ENCODE results near the gene POP7.
"Not testable (repeated sequence)": the region's sequence is repeated elsewhere in the genome, so short reads cannot be mapped to it uniquely, and the experiment has no call there.

Gene POP7

DNA sequence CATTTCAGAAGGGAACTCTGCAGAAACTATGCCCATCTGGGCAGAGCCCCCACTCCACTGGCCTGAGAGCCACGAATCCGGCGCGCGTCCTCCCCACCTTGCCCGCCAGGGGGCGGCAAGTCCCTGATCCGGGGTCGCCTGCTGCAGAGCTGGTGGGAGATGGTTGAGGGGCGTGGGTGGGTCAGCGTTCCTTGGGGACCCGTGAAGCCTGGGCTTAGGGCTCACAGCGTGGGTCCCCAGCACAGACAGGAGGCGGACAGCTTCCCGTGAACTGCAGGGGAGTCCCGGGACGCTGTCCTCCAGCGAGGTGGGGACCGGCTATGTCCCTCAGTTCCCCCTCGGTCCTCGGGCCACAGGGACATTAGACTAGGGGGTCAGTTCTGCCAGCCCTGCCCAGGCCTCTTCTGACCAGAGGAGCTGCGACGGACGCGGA is 585 bp upstream of the POP7 start:
- H3K27ac ChIP-seq (ENCODE audit: low read length): peak overlapping the region; percentile 85
- peak overlapping the region; percentile 72 to 92 for H3K4me3 ChIP-seq (ENCODE audit: low read depth in 1 of 2, low read length in 2 of 2)
- peaks cover 6 to 16% of the 10 kb centered on the region in 2 donors for H3K4me1 ChIP-seq (ENCODE audit: control insufficient read depth in 1 of 2, insufficient read depth in 2 of 2, low read length in 2 of 2)
- H3K36me3 ChIP-seq (ENCODE audit: control insufficient read depth in 1 of 2, insufficient read depth in 2 of 2, low read length in 2 of 2): peaks cover 0 to 4% of the 10 kb centered on the region in 2 donors
- H3K9me3 ChIP-seq (ENCODE audit: control insufficient read depth in 1 of 2, low read length in 2 of 2): no peaks in the 10 kb centered on the region
- H3K27me3 ChIP-seq (ENCODE audit: low read depth, low read length): no peaks in the 10 kb centered on the region

- Histone ChIP-seq H3K36me3 (ENCODE audit: control insufficient read depth in 1 of 2, insufficient read depth in 2 of 2, low read length in 2 of 2) (peaks cover 0 to 4% of the 10 kb centered on the region in 2 donors), H3K27me3 (ENCODE audit: low read depth, low read length) (no peaks in the 10 kb centered on the region), H3K9me3 (ENCODE audit: control insufficient read depth in 1 of 2, low read length in 2 of 2) (no peaks in the 10 kb centered on the region), H3K4me3 (ENCODE audit: low read depth in 1 of 2, low read length in 2 of 2) (peak overlapping the region; percentile 72 to 92), H3K4me1 (ENCODE audit: control insufficient read depth in 1 of 2, insufficient read depth in 2 of 2, low read length in 2 of 2) (peaks cover 6 to 16% of the 10 kb centered on the region in 2 donors), H3K27ac (ENCODE audit: low read length) (peak overlapping the region; percentile 45)
Measured at GRCh38 chr7:100706672-100707311, 871 bp downstream of the POP7 start.

- Histone ChIP-seq H3K27ac (ENCODE audit: low read length) (no peak overlapping the region), H3K9me3 (ENCODE audit: control insufficient read depth in 1 of 2, low read length in 2 of 2) (no peaks in the 10 kb centered on the region), H3K36me3 (ENCODE audit: control insufficient read depth in 1 of 2, insufficient read depth in 2 of 2, low read length in 2 of 2) (peaks cover 0 to 4% of the 10 kb centered on the region in 2 donors), H3K4me1 (ENCODE audit: control insufficient read depth in 1 of 2, insufficient read depth in 2 of 2, low read length in 2 of 2) (peaks cover 6 to 16% of the 10 kb centered on the region in 2 donors), H3K4me3 (ENCODE audit: low read depth in 1 of 2, low read length in 2 of 2) (no peak overlapping the region), H3K27me3 (ENCODE audit: low read depth, low read length) (no peaks in the 10 kb centered on the region)
Measured at GRCh38 chr7:100708395-100708794, 2.5 kb downstream of the POP7 start.

- Histone ChIP-seq H3K4me3 (ENCODE audit: low read depth in 1 of 2, low read length in 2 of 2) (no peak overlapping the region), H3K27me3 (ENCODE audit: low read depth, low read length) (no peaks in the 10 kb centered on the region), H3K27ac (ENCODE audit: low read length) (no peak overlapping the region), H3K9me3 (ENCODE audit: control insufficient read depth in 1 of 2, low read length in 2 of 2) (no peaks in the 10 kb centered on the region), H3K4me1 (ENCODE audit: control insufficient read depth in 1 of 2, insufficient read depth in 2 of 2, low read length in 2 of 2) (peaks cover 6 to 11% of the 10 kb centered on the region in 2 donors), H3K36me3 (ENCODE audit: control insufficient read depth in 1 of 2, insufficient read depth in 2 of 2, low read length in 2 of 2) (peaks cover 0 to 4% of the 10 kb centered on the region in 2 donors)
Measured at GRCh38 chr7:100710452-100710851, 4.5 kb downstream of the POP7 start.

GRCh38 chr7:100711369-100711768 is 5.4 kb downstream of the POP7 start:
- Histone ChIP-seq H3K4me1 (ENCODE audit: control insufficient read depth in 1 of 2, insufficient read depth in 2 of 2, low read length in 2 of 2) (peaks cover 6 to 11% of the 10 kb centered on the region in 2 donors), H3K27ac (ENCODE audit: low read length) (no peak overlapping the region)

GRCh38 chr7:100714725-100715124 is 8.8 kb downstream of the POP7 start:
- Histone ChIP-seq H3K4me1 (ENCODE audit: control insufficient read depth in 1 of 2, insufficient read depth in 2 of 2, low read length in 2 of 2) (no peaks in the 10 kb centered on the region), H3K27ac (ENCODE audit: low read length) (no peak overlapping the region), H3K4me3 (ENCODE audit: low read depth in 1 of 2, low read length in 2 of 2) (no peak overlapping the region), H3K27me3 (ENCODE audit: low read depth, low read length) (peaks cover 3% of the 10 kb centered on the region), H3K36me3 (ENCODE audit: control insufficient read depth in 1 of 2, insufficient read depth in 2 of 2, low read length in 2 of 2) (no peaks in the 10 kb centered on the region), H3K9me3 (ENCODE audit: control insufficient read depth in 1 of 2, low read length in 2 of 2) (peaks cover 0 to 2% of the 10 kb centered on the region in 2 donors)

More at GRCh38 chr7:100711369-100711768, 5.4 kb downstream of the POP7 start:
- Histone ChIP-seq H3K36me3 (ENCODE audit: control insufficient read depth in 1 of 2, insufficient read depth in 2 of 2, low read length in 2 of 2) (peaks cover 0 to 4% of the 10 kb centered on the region in 2 donors), H3K4me3 (ENCODE audit: low read depth in 1 of 2, low read length in 2 of 2) (no peak overlapping the region), H3K9me3 (ENCODE audit: control insufficient read depth in 1 of 2, low read length in 2 of 2) (no peaks in the 10 kb centered on the region), H3K27me3 (ENCODE audit: low read depth, low read length) (no peaks in the 10 kb centered on the region)

- H3K4me3 ChIP-seq (ENCODE audit: low read depth in 1 of 2, low read length in 2 of 2); H3K36me3 ChIP-seq (ENCODE audit: control insufficient read depth in 1 of 2, insufficient read depth in 2 of 2, low read length in 2 of 2); H3K4me1 ChIP-seq (ENCODE audit: control insufficient read depth in 1 of 2, insufficient read depth in 2 of 2, low read length in 2 of 2); H3K27ac ChIP-seq (ENCODE audit: low read length); H3K9me3 ChIP-seq (ENCODE audit: control insufficient read depth in 1 of 2, low read length in 2 of 2): not testable (repeated sequence)
- H3K27me3 ChIP-seq (ENCODE audit: low read depth, low read length): peaks cover 26% of the 10 kb centered on the region
Measured at GRCh38 chr7:100717073-100717472, 11.2 kb downstream of the POP7 start.

GRCh38 chr7:100719523-100720278 is 13.8 kb downstream of the POP7 start:
- Histone ChIP-seq H3K4me3 (ENCODE audit: low read depth in 1 of 2, low read length in 2 of 2) (no peak overlapping the region), H3K4me1 (ENCODE audit: control insufficient read depth in 1 of 2, insufficient read depth in 2 of 2, low read length in 2 of 2) (peaks cover 0 to 8% of the 10 kb centered on the region in 2 donors), H3K27me3 (ENCODE audit: low read depth, low read length) (peaks cover 26% of the 10 kb centered on the region), H3K36me3 (ENCODE audit: control insufficient read depth in 1 of 2, insufficient read depth in 2 of 2, low read length in 2 of 2) (no peaks in the 10 kb centered on the region), H3K9me3 (ENCODE audit: control insufficient read depth in 1 of 2, low read length in 2 of 2) (peaks cover 0 to 2% of the 10 kb centered on the region in 2 donors), H3K27ac (ENCODE audit: low read length) (no peak overlapping the region)

GRCh38 chr7:100720279-100720670 is 14.4 kb downstream of the POP7 start, which contains the start of gene EPO:
EPO (plus strand) TSS chr7:100720468; CDS start chr7:100720981, 513 bp downstream.
- H3K9me3 ChIP-seq (ENCODE audit: control insufficient read depth in 1 of 2, low read length in 2 of 2): peaks cover 0 to 2% of the 10 kb centered on the region in 2 donors
- H3K27me3 ChIP-seq (ENCODE audit: low read depth, low read length): peaks cover 26% of the 10 kb centered on the region
- H3K4me3 ChIP-seq (ENCODE audit: low read depth in 1 of 2, low read length in 2 of 2): peak within 1 kb of the TSS in 1 of 2 donors; percentile 24
- peaks cover 0 to 8% of the 10 kb centered on the region in 2 donors for H3K4me1 ChIP-seq (ENCODE audit: control insufficient read depth in 1 of 2, insufficient read depth in 2 of 2, low read length in 2 of 2)
- no peak within 1 kb of the TSS for H3K27ac ChIP-seq (ENCODE audit: low read length)
- H3K36me3 ChIP-seq (ENCODE audit: control insufficient read depth in 1 of 2, insufficient read depth in 2 of 2, low read length in 2 of 2): no peaks in the 10 kb centered on the region

GRCh38 chr7:100720671-100721504 is 15.0 kb downstream of the POP7 start:
- H3K4me3 ChIP-seq (ENCODE audit: low read depth in 1 of 2, low read length in 2 of 2): peak overlapping the region in 1 of 2 donors; percentile 24
- H3K4me1 ChIP-seq (ENCODE audit: control insufficient read depth in 1 of 2, insufficient read depth in 2 of 2, low read length in 2 of 2): peaks cover 0 to 8% of the 10 kb centered on the region in 2 donors
- no peaks in the 10 kb centered on the region for H3K36me3 ChIP-seq (ENCODE audit: control insufficient read depth in 1 of 2, insufficient read depth in 2 of 2, low read length in 2 of 2)
- peaks cover 0 to 2% of the 10 kb centered on the region in 2 donors for H3K9me3 ChIP-seq (ENCODE audit: control insufficient read depth in 1 of 2, low read length in 2 of 2)
- H3K27ac ChIP-seq (ENCODE audit: low read length): no peak overlapping the region
- peaks cover 26% of the 10 kb centered on the region for H3K27me3 ChIP-seq (ENCODE audit: low read depth, low read length)

DNA sequence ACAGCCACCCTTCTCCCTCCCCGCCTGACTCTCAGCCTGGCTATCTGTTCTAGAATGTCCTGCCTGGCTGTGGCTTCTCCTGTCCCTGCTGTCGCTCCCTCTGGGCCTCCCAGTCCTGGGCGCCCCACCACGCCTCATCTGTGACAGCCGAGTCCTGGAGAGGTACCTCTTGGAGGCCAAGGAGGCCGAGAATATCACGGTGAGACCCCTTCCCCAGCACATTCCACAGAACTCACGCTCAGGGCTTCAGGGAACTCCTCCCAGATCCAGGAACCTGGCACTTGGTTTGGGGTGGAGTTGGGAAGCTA is 15.5 kb downstream of the POP7 start:
- Histone ChIP-seq H3K27ac (ENCODE audit: low read length) (no peak overlapping the region), H3K4me3 (ENCODE audit: low read depth in 1 of 2, low read length in 2 of 2) (no peak overlapping the region), H3K4me1 (ENCODE audit: control insufficient read depth in 1 of 2, insufficient read depth in 2 of 2, low read length in 2 of 2) (peaks cover 0 to 8% of the 10 kb centered on the region in 2 donors), H3K9me3 (ENCODE audit: control insufficient read depth in 1 of 2, low read length in 2 of 2) (peaks cover 0 to 2% of the 10 kb centered on the region in 2 donors), H3K36me3 (ENCODE audit: control insufficient read depth in 1 of 2, insufficient read depth in 2 of 2, low read length in 2 of 2) (no peaks in the 10 kb centered on the region), H3K27me3 (ENCODE audit: low read depth, low read length) (peaks cover 26% of the 10 kb centered on the region)
